ENCODE results near the gene PLEK. TPM values are rescaled to one million over a fixed set of nuclear protein-coding genes. Genes with fewer than 3 reads are reported as not detected.

The PLEK gene
- total and polyA plus RNA-seq, 2 donors (not counting 1 experiment from before 2014, with no cell fraction given) = 39.9 to 78.3 TPM

DNA sequence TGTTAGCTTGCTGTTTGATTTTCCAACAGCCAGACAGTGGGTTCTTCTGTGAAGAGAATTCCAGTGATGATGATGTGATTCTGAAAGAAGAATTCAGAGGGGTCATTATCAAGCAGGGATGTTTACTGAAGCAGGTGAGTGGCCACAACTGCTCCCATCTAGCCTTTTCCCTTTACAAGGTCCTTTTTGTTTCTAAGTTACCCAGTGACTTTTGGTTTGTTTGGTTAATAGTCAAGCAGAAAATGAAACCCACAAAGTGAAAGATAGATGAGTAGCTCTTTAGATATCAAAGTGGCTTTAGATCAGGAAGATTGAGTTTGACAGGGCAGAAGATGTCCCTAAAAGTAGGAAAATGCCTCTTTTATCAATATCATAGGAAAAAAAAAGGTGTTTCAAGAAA is 23.3 kb downstream of the PLEK start:
- DNase-seq (peak; percentile 48), ATAC-seq (ENCODE audit: low read depth) (no peak)
- H2AFZ ChIP-seq (ENCODE audit: insufficient read depth, low read depth, low read length, poor library complexity, severe bottlenecking) = no peak overlapping the region
- POLR2A ChIA-PET = interaction anchor here (0.6 to 1.2 kb wide), 7 partner anchors 15 to 436 kb away, joined by 3 to 9 read pairs (median 4); no protein-coding TSS in a partner anchor
- peaks cover 2 to 83% of the 10 kb centered on the region in 2 experiments for H3K36me3 ChIP-seq (replicated peaks in 1 of 2; ENCODE audit: control extremely low read depth in 1 of 2, control insufficient read depth in 1 of 2, extremely low read depth in 1 of 2, insufficient read depth in 2 of 2, low read length in 1 of 2)
- peak overlapping the region; percentile 89 for H3K27ac Mint-ChIP-seq
- no peaks in the 10 kb centered on the region for H3K27me3 ChIP-seq (replicated peaks in 1 of 4; ENCODE audit: control extremely low read depth in 1 of 4, control insufficient read depth in 3 of 4, insufficient read depth in 4 of 4, low read length in 3 of 4)
- peak overlapping the region; percentile 75 for H3K4me3 Mint-ChIP-seq
- CTCF ChIA-PET = interaction anchor here (0.7 to 4.2 kb wide), 10 partner anchors 8 to 53 kb away, joined by 3 to 22 read pairs (median 4); partner anchors contain the start of gene PLEK
- no peaks in the 10 kb centered on the region for H3K27me3 Mint-ChIP-seq
- H3K79me2 ChIP-seq (ENCODE audit: control insufficient read depth, insufficient read depth, low read length) = peaks cover 54% of the 10 kb centered on the region
- no peaks in the 10 kb centered on the region for H4K20me1 ChIP-seq (ENCODE audit: control insufficient read depth, insufficient read depth, low read length, poor library complexity, severe bottlenecking)
- intact Hi-C loops (cut with micrococcal nuclease) = no loop called here
- no peak for TF ChIP-seq EZH2 (IDR thresholded peaks at IDR 0.05; ENCODE audit: borderline replicate concordance, insufficient read depth, low read depth, low read length, poor library complexity, severe bottlenecking)
- TF ChIP-seq, protein P1, sequence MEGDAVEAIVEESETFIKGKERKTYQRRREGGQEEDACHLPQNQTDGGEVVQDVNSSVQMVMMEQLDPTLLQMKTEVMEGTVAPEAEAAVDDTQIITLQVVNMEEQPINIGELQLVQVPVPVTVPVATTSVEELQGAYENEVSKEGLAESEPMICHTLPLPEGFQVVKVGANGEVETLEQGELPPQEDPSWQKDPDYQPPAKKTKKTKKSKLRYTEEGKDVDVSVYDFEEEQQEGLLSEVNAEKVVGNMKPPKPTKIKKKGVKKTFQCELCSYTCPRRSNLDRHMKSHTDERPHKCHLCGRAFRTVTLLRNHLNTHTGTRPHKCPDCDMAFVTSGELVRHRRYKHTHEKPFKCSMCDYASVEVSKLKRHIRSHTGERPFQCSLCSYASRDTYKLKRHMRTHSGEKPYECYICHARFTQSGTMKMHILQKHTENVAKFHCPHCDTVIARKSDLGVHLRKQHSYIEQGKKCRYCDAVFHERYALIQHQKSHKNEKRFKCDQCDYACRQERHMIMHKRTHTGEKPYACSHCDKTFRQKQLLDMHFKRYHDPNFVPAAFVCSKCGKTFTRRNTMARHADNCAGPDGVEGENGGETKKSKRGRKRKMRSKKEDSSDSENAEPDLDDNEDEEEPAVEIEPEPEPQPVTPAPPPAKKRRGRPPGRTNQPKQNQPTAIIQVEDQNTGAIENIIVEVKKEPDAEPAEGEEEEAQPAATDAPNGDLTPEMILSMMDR (IDR thresholded peaks at IDR 0.05) = no peak
- no peaks in the 10 kb centered on the region for H3K9me3 ChIP-seq (ENCODE audit: control extremely low read depth in 1 of 3, control insufficient read depth in 2 of 3, insufficient read depth in 1 of 3, low read length in 2 of 3)
- H3K9me3 Mint-ChIP-seq (ENCODE audit: insufficient read depth) = no peaks in the 10 kb centered on the region
- H3K4me3 ChIP-seq (ENCODE audit: control extremely low read depth in 1 of 5, extremely low read depth in 1 of 5, insufficient read depth in 1 of 5, low read depth in 2 of 5, low read length in 4 of 5) = peak overlapping the region in 2 of 5 experiments; percentile 10 to 15
- H3K27ac ChIP-seq (ENCODE audit: low read length in 2 of 2) = peak overlapping the region; percentile 95 to 98
- peaks cover 89 to 92% of the 10 kb centered on the region in 2 donors for H3K4me1 ChIP-seq (ENCODE audit: control insufficient read depth in 2 of 2, insufficient read depth in 2 of 2, low read length in 2 of 2)
- peak overlapping the region; percentile 59 for H3K4me2 ChIP-seq (replicated peaks; ENCODE audit: low read depth, low read length, poor library complexity, severe bottlenecking)
- H3K4me1 Mint-ChIP-seq = peaks cover 91% of the 10 kb centered on the region
- H3K9ac ChIP-seq (ENCODE audit: low read length) = peak overlapping the region; percentile 33

DNA sequence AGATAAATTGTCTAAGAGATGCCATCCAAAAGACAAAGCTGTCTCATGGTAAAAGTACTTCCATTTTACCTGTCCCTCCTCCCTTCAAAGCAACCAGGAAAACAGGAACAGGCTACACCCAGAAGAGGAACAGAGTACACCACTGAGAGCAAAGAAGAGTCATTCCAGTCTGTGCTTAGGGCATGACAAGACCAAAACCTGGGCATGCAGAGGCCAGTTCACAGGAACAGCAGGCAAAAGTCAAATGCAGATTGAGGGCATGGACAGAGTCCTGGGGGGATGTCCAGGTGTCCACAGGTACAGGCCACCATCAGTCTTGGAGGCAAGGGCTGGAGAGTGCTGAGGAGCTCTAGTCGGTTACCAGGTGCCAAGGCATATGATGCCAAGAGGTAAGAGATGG is 23.7 kb downstream of the PLEK start:
- H3K4me1 Mint-ChIP-seq = peaks cover 89% of the 10 kb centered on the region
- Histone ChIP-seq H2AFZ (ENCODE audit: insufficient read depth, low read depth, low read length, poor library complexity, severe bottlenecking) (no peak overlapping the region), H3K9ac (ENCODE audit: low read length) (peak overlapping the region; percentile 2), H3K4me3 (ENCODE audit: control extremely low read depth in 1 of 5, extremely low read depth in 1 of 5, insufficient read depth in 1 of 5, low read depth in 2 of 5, low read length in 4 of 5) (peak overlapping the region in 1 of 5 experiments; percentile 33), H3K9me3 (ENCODE audit: control extremely low read depth in 1 of 3, control insufficient read depth in 2 of 3, insufficient read depth in 1 of 3, low read length in 2 of 3) (no peaks in the 10 kb centered on the region), H3K79me2 (ENCODE audit: control insufficient read depth, insufficient read depth, low read length) (peaks cover 54% of the 10 kb centered on the region), H3K27me3 (replicated peaks in 1 of 4; ENCODE audit: control extremely low read depth in 1 of 4, control insufficient read depth in 3 of 4, insufficient read depth in 4 of 4, low read length in 3 of 4) (no peaks in the 10 kb centered on the region), H3K4me2 (replicated peaks; ENCODE audit: low read depth, low read length, poor library complexity, severe bottlenecking) (peak overlapping the region; percentile 59), H3K4me1 (ENCODE audit: control insufficient read depth in 2 of 2, insufficient read depth in 2 of 2, low read length in 2 of 2) (peaks cover 85 to 88% of the 10 kb centered on the region in 2 donors), H4K20me1 (ENCODE audit: control insufficient read depth, insufficient read depth, low read length, poor library complexity, severe bottlenecking) (no peaks in the 10 kb centered on the region), H3K27ac (ENCODE audit: low read length in 2 of 2) (peak overlapping the region; percentile 95 to 98), H3K36me3 (replicated peaks in 1 of 2; ENCODE audit: control extremely low read depth in 1 of 2, control insufficient read depth in 1 of 2, extremely low read depth in 1 of 2, insufficient read depth in 2 of 2, low read length in 1 of 2) (peaks cover 2 to 83% of the 10 kb centered on the region in 2 experiments)
- H3K4me3 Mint-ChIP-seq = peak overlapping the region; percentile 75
- intact Hi-C loops (cut with micrococcal nuclease) = no loop called here
- 100% methylated on average over 1 of the region's 1 CpG for WGBS (ENCODE audit: insufficient coverage)
- no peaks in the 10 kb centered on the region for H3K27me3 Mint-ChIP-seq
- ChIA-PET POLR2A (interaction anchor here (0.9 to 1.2 kb wide), 4 partner anchors 15 to 384 kb away, joined by 3 to 9 read pairs (median 4); no protein-coding TSS in a partner anchor), CTCF (interaction anchor here (0.7 to 4.2 kb wide), 11 partner anchors 8 to 53 kb away, joined by 3 to 22 read pairs (median 3); partner anchors contain the start of gene PLEK)
- ATAC-seq (ENCODE audit: low read depth) (no peak), DNase-seq (peak; percentile 35)
- no peak for TF ChIP-seq EZH2 (IDR thresholded peaks at IDR 0.05; ENCODE audit: borderline replicate concordance, insufficient read depth, low read depth, low read length, poor library complexity, severe bottlenecking)
- TF ChIP-seq, protein P1 (IDR thresholded peaks at IDR 0.05) = no peak
- H3K27ac Mint-ChIP-seq = peak overlapping the region; percentile 89
- H3K9me3 Mint-ChIP-seq (ENCODE audit: insufficient read depth) = no peaks in the 10 kb centered on the region
